VCaP (cell line): Measurements from ENCODE around the gene DDX25.
"Not testable (repeated sequence)": the region's sequence is repeated elsewhere in the genome, so short reads cannot be mapped to it uniquely, and the experiment has no call there.

Experiments
- H3K27ac ChIP-seq: fragments of 450-650 bp; 2 replicates; pipeline ENCODE4 v1.5.1; 2017
- TF ChIP-seq, protein P1 (sequence below): fragments of 450-650 bp; conservative IDR thresholded peaks from 2 replicates; pipeline ENCODE4 v1.5.1; 2017; ENCODE audit warnings: mild to moderate bottlenecking, moderate library complexity

Gene DDX25

DNA sequence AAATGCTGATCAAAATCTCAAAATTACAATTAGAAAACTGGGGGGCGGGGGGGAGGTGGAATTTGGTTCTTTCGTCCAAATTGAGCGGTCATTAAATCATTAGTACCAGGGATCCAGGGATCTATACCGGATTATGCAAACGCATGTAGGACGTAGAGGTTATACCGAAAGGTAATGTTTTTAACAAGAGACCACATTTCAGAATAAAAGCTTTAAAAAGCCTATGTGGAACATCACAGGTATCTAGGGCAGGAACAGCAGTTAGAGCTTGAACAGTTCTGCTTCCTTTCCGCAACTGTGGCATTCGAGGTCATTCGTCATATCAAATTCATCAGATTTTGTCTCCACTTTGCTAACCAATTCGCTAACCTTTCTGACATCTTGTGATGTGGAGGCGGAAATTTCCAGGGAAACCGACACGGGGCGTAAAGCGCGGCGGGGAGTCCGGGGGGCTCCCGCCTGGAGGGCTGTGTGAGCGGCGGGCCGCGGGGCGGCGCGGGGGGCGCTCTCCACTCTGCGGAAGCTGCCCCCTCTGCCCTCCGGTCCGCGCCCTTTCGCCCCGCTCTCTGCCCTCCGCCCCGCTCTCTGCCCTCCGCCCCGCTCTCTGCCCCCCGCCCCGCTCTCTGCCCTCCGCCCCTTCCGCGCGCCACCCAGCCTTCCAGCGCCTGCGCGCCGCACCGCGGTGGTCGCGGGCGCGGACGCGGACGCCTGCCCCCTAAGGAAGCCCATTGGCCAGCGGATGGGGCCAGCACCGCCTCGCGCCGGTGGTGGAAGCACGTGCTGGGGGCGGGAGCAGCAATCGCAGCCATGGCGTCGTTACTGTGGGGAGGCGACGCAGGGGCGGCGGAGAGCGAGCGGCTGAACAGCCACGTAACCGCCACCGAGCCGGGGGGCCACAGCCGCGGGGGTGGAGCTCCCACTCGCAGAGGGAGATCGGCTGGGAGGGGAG lies at the start of gene DDX25:
Gene DDX25 (plus strand): TSS at position 798 of the 949 bp plus-strand sequence. CDS start 10 bp downstream, at position 808.
- TF ChIP-seq, protein P1, sequence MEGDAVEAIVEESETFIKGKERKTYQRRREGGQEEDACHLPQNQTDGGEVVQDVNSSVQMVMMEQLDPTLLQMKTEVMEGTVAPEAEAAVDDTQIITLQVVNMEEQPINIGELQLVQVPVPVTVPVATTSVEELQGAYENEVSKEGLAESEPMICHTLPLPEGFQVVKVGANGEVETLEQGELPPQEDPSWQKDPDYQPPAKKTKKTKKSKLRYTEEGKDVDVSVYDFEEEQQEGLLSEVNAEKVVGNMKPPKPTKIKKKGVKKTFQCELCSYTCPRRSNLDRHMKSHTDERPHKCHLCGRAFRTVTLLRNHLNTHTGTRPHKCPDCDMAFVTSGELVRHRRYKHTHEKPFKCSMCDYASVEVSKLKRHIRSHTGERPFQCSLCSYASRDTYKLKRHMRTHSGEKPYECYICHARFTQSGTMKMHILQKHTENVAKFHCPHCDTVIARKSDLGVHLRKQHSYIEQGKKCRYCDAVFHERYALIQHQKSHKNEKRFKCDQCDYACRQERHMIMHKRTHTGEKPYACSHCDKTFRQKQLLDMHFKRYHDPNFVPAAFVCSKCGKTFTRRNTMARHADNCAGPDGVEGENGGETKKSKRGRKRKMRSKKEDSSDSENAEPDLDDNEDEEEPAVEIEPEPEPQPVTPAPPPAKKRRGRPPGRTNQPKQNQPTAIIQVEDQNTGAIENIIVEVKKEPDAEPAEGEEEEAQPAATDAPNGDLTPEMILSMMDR: no peak
- peak within 1 kb of the TSS; percentile 81 for H3K27ac ChIP-seq

DNA sequence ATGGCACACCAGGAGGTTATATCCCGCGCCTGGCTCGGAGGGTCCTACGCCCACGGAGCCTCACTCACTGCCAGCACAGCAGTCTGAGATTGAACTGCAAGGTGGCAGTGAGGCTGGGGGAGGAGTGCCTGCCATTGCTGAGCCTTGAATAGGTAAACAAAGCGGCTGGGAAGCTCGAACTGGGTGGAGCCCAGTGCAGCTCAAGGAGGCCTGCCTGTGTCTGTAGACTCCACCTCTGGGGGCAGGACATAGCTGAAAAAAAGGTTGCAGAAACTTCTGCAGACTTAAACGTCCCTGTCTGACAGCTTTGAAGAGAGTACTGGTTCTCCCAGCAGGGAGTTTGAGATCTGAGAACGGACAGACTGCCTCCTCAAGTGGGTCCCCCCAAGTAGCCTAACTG lies 46.6 kb upstream of the DDX25 start:
- H3K27ac ChIP-seq: not testable (repeated sequence)

DNA sequence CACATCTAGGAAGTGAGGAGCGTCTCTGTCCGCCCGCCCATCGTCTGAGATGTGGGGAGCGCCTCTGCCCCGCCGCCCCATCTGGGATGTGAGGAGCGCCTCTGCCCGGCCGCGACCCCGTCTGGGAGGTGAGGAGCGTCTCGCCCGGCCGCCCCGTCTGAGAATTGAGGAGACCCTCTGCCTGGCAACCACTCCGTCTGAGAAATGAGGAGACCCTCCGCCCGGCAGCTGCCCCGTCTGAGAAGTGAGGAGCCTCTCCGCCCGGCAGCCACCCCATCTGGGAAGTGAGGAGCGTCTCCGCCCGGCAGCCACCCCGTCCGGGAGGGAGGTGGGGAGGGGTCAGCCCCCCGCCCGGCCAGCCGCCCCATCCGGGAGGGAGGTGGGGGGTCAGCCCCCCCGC lies 41.5 kb upstream of the DDX25 start:
- not testable (repeated sequence) for H3K27ac ChIP-seq

DNA sequence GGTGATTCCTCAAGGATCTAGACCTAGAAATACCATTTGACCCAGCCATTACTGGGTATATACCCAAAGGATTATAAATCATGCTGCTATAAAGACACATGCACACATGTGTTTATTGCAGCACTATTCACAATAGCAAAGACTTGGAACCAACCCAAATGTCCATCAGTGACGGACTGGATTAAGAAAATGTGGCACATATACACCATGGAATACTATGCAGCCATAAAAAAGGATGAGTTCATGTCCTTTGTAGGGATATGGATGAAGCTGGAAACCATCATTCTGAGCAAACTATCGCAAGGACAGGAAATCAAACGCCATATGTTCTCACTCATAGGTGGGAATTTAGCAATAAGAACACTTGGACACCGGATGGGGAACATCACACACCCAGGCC lies 39.0 kb upstream of the DDX25 start:
- not testable (repeated sequence) for H3K27ac ChIP-seq

DNA sequence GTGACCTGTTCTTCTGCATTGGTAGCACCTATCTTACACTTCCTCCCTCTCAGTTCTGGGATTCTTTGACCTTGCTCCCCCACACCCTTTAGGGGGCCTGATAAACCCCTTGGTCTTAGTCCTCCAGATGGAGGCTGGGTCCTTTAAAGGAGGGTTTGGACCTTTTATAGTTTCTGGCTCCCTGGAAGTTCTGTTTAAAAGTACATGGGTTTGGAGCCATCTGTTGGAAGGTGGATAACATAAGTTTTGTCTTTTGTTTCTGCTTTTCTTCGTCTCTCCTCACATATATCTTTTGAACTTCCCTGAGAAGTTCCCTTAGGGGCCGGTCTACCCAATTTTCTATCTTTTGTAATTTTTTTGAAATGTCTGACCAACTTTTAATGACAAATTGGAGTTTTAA lies 34.8 kb upstream of the DDX25 start:
- H3K27ac ChIP-seq: no peak overlapping the region
- TF ChIP-seq, protein P1: 0 out of 2 replicates have a peak, but pooled peaks have one; percentile 14

DNA sequence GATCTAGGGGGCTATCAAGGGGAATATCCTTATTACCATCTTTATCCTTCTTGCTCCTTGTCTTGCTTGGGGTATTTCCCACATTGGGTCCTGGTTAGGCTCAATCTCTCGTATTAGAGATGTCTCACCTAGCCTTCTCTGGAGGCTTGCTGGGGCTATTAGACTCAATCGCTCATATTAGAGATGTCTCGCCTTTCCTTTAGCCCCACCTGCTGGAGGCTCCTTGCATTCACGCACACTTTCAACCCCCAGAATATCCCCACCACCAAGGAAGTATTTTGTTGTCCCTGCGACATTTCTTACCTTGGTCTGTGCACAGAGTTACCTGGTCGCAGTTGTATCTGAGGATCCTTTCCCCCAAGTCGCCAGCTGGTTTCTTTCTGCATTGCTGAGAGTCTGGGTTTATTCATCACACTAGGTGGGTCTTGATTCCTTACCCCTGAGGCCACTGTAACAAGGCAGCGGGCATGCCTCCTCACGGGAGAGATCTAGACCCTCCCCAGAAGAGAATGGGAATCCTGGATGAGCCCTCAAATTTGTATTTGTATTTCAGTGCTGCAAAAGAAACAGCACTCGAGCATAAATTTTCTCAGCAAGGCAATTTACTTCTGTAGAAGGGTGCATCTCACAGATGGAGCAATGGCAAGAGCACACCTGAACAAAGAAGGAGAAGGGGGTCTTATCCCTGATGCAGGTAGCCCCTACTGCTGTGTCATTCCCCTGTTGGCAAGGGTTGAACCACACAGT lies 32.7 kb upstream of the DDX25 start:
- TF ChIP-seq, protein P1: peak; percentile 80
- H3K27ac ChIP-seq: no peak overlapping the region; the same call in 1 of the 2 replicates

DNA sequence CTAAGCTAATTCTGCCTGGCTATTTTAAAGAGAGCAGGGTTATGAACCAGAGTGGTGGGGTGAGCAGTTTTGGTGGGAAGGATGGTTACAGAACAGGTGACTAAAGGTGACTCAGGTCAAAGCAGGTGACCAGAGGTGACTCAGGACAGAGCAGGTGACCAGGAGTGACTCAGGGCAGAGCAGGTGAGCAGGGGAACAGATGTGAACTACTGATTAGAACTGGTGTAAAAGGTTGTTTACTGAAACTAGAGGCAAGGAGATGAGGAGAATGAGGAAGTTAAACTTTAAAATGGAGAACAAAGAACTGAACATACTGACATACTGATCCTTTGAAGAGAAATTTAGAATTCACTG lies 32.2 kb upstream of the DDX25 start:
- TF ChIP-seq, protein P1: no peak
- H3K27ac ChIP-seq: peak overlapping the region; percentile 90; the same call in 1 of the 2 replicates

DNA sequence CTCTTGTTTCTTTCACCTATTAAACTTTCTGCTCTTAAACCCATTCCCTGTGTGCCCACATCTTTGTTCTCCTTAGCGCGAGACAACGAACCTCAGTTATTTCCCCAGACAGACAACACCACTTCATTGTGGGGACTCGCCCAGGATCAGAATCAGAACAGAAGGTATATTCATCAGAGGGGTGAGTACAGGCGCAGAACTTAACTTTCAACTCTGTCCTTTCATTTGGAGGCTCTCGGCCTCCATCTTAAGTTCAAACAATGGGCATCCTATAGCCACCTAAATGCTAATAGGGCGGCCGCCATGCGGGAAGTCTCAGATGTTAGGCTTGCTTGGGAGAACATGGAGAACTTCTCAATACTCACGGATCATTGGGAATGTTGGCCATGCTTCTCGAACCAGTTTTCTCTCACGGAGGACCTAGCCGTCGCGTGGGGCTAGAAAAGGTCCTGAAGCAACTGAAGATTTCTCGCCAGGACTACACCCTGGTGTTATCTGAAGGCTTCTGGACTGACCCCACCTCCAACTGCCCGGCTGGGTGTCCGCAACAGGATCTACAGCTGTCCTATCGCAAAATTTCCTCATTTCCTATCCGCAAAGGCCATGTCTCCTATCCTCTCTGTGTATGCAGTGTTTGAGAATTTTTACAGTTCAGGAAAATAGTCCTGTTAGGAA lies 30.3 kb upstream of the DDX25 start:
- TF ChIP-seq, protein P1: no peak
- peak overlapping the region; percentile 90 for H3K27ac ChIP-seq
